GM23338 (cell line): ENCODE results near the gene KRT222. TPM values are rescaled to one million over a fixed set of nuclear protein-coding genes. Genes with fewer than 3 reads are reported as not detected.

Source experiments
- ATAC-seq: fragments of 200-7000 bp; cut with Tn5 transposase; 3 replicates; pipeline ENCODE4 v1.9.1; 2020
- DNase-seq: peaks from one replicate; pipeline ENCODE4 v3.0.0-alpha.2; 2015; ENCODE audit warnings: low spot score
- H2AFZ ChIP-seq: fragments of 200-600 bp; sonication (generic); 2 replicates; pipeline ENCODE4 v1.8.0; 2016; ENCODE audit warnings: antibody characterized with exemption, mild to moderate bottlenecking, moderate library complexity
- H3F3A ChIP-seq: fragments of 200-600 bp; sonication (generic); replicated peaks from 2 replicates; pipeline ENCODE4 v1.8.0; 2017; ENCODE audit warnings: antibody characterized with exemption, mixed run types, low read depth
- H3K27ac ChIP-seq: fragments of 200-600 bp; sonication (generic); 2 replicates; pipeline ENCODE4 v1.6.1; 2016; ENCODE audit warnings: low read depth
- H3K27me3 ChIP-seq: fragments of 200-600 bp; sonication (generic); 2 replicates; pipeline ENCODE4 v1.8.0; 2016; ENCODE audit warnings: mild to moderate bottlenecking, mixed run types, moderate library complexity; ENCODE audit not compliant: insufficient read depth
- H3K36me3 ChIP-seq: fragments of 200-600 bp; sonication (generic); 2 replicates; pipeline ENCODE4 v1.8.0; 2016; ENCODE audit warnings: mild to moderate bottlenecking; ENCODE audit not compliant: insufficient read depth
- H3K4me1 ChIP-seq: fragments of 200-600 bp; sonication (generic); 2 replicates; pipeline ENCODE4 v1.8.0; 2016; ENCODE audit warnings: mild to moderate bottlenecking, moderate library complexity; ENCODE audit not compliant: insufficient read depth
- H3K4me2 ChIP-seq: fragments of 200-600 bp; sonication (generic); 2 replicates; pipeline ENCODE4 v1.7.1; 2017; ENCODE audit warnings: mixed run types
- H3K4me3 ChIP-seq: fragments of 200-600 bp; sonication (generic); 2 replicates; pipeline ENCODE4 v1.6.1; 2016; ENCODE audit warnings: mixed run types
- H3K79me2 ChIP-seq: fragments of 200-600 bp; sonication (generic); replicated peaks from 2 replicates; pipeline ENCODE4 v1.8.0; 2017; ENCODE audit warnings: mild to moderate bottlenecking; ENCODE audit not compliant: insufficient read depth
- H3K9me2 ChIP-seq: fragments of 200-600 bp; sonication (generic); 2 replicates; pipeline ENCODE4 v1.8.0; 2017; ENCODE audit not compliant: insufficient read depth
- H4K20me1 ChIP-seq: fragments of 200-600 bp; sonication (generic); replicated peaks from 2 replicates; pipeline ENCODE4 v1.8.0; 2017; ENCODE audit warnings: mild to moderate bottlenecking; ENCODE audit not compliant: insufficient read depth
- H3K27ac Mint-ChIP-seq: 2 replicates; pipeline ENCODE4 v1.8.0; 2020; ENCODE audit warnings: inconsistent platforms, mild to moderate bottlenecking, moderate library complexity, mixed read lengths
- H3K27me3 Mint-ChIP-seq: 3 replicates; pipeline ENCODE4 v1.8.0; 2022; ENCODE audit warnings: low read depth, mild to moderate bottlenecking, moderate library complexity, mixed read lengths, inconsistent platforms; ENCODE audit not compliant: insufficient read depth, poor library complexity
- H3K36me3 Mint-ChIP-seq: 3 replicates; pipeline ENCODE4 v1.8.0; 2021; ENCODE audit warnings: low read depth, mild to moderate bottlenecking, inconsistent platforms, moderate library complexity, mixed read lengths
- H3K4me1 Mint-ChIP-seq: 3 replicates; pipeline ENCODE4 v1.8.0; 2020; ENCODE audit warnings: mild to moderate bottlenecking, inconsistent platforms, mixed read lengths
- H3K4me3 Mint-ChIP-seq: 3 replicates; pipeline ENCODE4 v1.8.0; 2021; ENCODE audit warnings: moderate library complexity, mild to moderate bottlenecking, inconsistent platforms, mixed read lengths
- H3K9me3 Mint-ChIP-seq: 3 replicates; pipeline ENCODE4 v1.8.0; 2020; ENCODE audit warnings: moderate library complexity, mild to moderate bottlenecking, inconsistent platforms, mixed read lengths
- CREB1 ChIP-seq: fragments of 250-450 bp; sonication (Bioruptor Pico); IDR thresholded peaks from 2 replicates; pipeline ENCODE4 v1.5.0; 2020; ENCODE audit warnings: low read depth, mild to moderate bottlenecking, moderate library complexity
- ETS1 ChIP-seq: IDR thresholded peaks from 2 replicates; pipeline ENCODE4 v1.6.1; 2016; ENCODE audit warnings: antibody characterized with exemption
- EZH2 ChIP-seq: fragments of 200-600 bp; sonication (generic); IDR thresholded peaks from one replicate; pipeline ENCODE4 v1.8.0; 2017; ENCODE audit warnings: antibody characterized with exemption, mild to moderate bottlenecking, low read depth; ENCODE audit not compliant: unreplicated experiment
- EZH2phosphoT487 ChIP-seq: fragments of 200-600 bp; sonication (generic); IDR thresholded peaks from one replicate; pipeline ENCODE4 v1.8.1; 2018; ENCODE audit warnings: antibody characterized with exemption; ENCODE audit not compliant: unreplicated experiment
- JUNB ChIP-seq: IDR thresholded peaks from one replicate; pipeline ENCODE4 v1.6.1; 2016; ENCODE audit warnings: antibody characterized with exemption; ENCODE audit not compliant: unreplicated experiment
- NANOG ChIP-seq: IDR thresholded peaks from 2 replicates; pipeline ENCODE4 v1.6.1; 2016; ENCODE audit warnings: antibody characterized with exemption, borderline replicate concordance
- STAT1 ChIP-seq: IDR thresholded peaks from one replicate; pipeline ENCODE4 v1.6.1; 2016; ENCODE audit warnings: antibody characterized with exemption; ENCODE audit not compliant: unreplicated experiment
- ZNF114 ChIP-seq: fragments of 250-450 bp; sonication (Bioruptor Pico); IDR thresholded peaks from 2 replicates; pipeline ENCODE4 v1.5.0; 2020; ENCODE audit warnings: mild to moderate bottlenecking, moderate library complexity
- ZNF331 ChIP-seq: fragments of 250-450 bp; sonication (Bioruptor Pico); IDR thresholded peaks from 2 replicates; pipeline ENCODE4 v1.5.0; 2020; ENCODE audit warnings: low read depth, mild to moderate bottlenecking, moderate library complexity
- ZNF462 ChIP-seq: fragments of 250-450 bp; sonication (Bioruptor Pico); IDR thresholded peaks from 2 replicates; pipeline ENCODE4 v1.5.0; 2020; ENCODE audit warnings: mild to moderate bottlenecking, moderate library complexity
- polyA plus RNA-seq: library from polyadenylated mRNA; unstranded; fragments of >200 nt; fragmentation: Nextera tagmentation; extraction: Ambion mirVana; gene quantifications from 2 replicates; pipeline ENCODE4 v1.2.1, GENCODE V29; 2016
- total RNA-seq: library from RNA; depleted of rRNA; stranded (reverse); fragments of >200 nt; shearing (Covaris generic); gene quantifications from 2 replicates; pipeline ENCODE4 v1.2.3, GENCODE V29; 2014
- TF ChIP-seq, protein P1 (sequence below), 2 experiments: fragments of 200-600 bp in 1 of 2; sonication (generic) in 1 of 2; conservative IDR thresholded peaks; 2 replicates each; pipeline versions ENCODE4 v1.5.1 to v1.6.1; 2016 to 2017; ENCODE audit warnings: antibody characterized with exemption in 2 of 2, low read depth in 2 of 2, mild to moderate bottlenecking in 2 of 2, moderate library complexity in 1 of 2

KRT222 gene
- total and polyA plus RNA-seq, 2 experiments from 2014 or later, result not detected

- no peak overlapping the region for H2AFZ ChIP-seq
- Mint-ChIP-seq H3K27me3 (peaks cover 5% of the 10 kb centered on the region), H3K27ac (no peak overlapping the region), H3K4me1 (no peaks in the 10 kb centered on the region; the same call in 2 of the 3 replicates), H3K4me3 (no peak overlapping the region), H3K9me3 (no peaks in the 10 kb centered on the region), H3K36me3 (no peaks in the 10 kb centered on the region)
- H3K79me2 ChIP-seq, result no peaks in the 10 kb centered on the region
- ATAC-seq, result no peak
- H3K9me2 ChIP-seq, result no peaks in the 10 kb centered on the region
- no peak overlapping the region for H3K4me3 ChIP-seq
- H3K36me3 ChIP-seq, result no peaks in the 10 kb centered on the region
- no peaks in the 10 kb centered on the region for H4K20me1 ChIP-seq
- H3F3A ChIP-seq, result no peaks in the 10 kb centered on the region
- no peak overlapping the region for H3K4me2 ChIP-seq
- DNase-seq, result no peak
- H3K27ac ChIP-seq, result no peak overlapping the region
- TF ChIP-seq, protein P1, sequence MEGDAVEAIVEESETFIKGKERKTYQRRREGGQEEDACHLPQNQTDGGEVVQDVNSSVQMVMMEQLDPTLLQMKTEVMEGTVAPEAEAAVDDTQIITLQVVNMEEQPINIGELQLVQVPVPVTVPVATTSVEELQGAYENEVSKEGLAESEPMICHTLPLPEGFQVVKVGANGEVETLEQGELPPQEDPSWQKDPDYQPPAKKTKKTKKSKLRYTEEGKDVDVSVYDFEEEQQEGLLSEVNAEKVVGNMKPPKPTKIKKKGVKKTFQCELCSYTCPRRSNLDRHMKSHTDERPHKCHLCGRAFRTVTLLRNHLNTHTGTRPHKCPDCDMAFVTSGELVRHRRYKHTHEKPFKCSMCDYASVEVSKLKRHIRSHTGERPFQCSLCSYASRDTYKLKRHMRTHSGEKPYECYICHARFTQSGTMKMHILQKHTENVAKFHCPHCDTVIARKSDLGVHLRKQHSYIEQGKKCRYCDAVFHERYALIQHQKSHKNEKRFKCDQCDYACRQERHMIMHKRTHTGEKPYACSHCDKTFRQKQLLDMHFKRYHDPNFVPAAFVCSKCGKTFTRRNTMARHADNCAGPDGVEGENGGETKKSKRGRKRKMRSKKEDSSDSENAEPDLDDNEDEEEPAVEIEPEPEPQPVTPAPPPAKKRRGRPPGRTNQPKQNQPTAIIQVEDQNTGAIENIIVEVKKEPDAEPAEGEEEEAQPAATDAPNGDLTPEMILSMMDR (conservative IDR thresholded peaks at IDR 0.05; ENCODE audit: low read depth in 2 of 2), result peak; percentile 16 to 44; a peak in 3 of 4 replicates
- no peak for TF ChIP-seq ZNF331 (CRISPR knock-in tag)
- no peaks in the 10 kb centered on the region for H3K27me3 ChIP-seq
- H3K4me1 ChIP-seq, result no peaks in the 10 kb centered on the region
Observed at GRCh38 chr17:40714473-40714872, 49.5 kb upstream of the KRT222 start.

DNA sequence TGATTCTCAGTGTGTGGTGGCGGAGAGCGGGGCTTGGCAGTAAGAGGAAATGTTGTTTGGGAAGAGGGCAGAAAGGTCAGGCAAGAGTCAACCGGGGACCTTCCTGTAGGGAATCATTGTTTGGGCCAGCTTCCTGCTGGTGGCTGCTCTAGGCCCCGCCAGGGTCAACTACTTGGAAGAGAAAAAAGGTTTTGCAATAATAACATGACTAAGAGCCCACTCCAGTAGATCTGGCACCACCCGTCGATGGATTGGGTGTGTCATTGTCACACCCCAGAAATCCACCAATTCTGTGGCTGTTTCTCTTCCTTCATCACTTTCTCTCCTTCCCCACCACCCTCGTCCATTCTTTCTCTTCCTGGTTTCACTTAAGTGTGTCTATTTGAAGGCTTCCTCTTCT is 42.8 kb upstream of the KRT222 start:
- Histone ChIP-seq H2AFZ (no peak overlapping the region), H3K4me3 (no peak overlapping the region), H3K27ac (no peak overlapping the region), H3K4me2 (no peak overlapping the region), H3K36me3 (no peaks in the 10 kb centered on the region), H3F3A (no peaks in the 10 kb centered on the region), H3K4me1 (no peaks in the 10 kb centered on the region), H4K20me1 (no peaks in the 10 kb centered on the region), H3K79me2 (no peaks in the 10 kb centered on the region), H3K9me2 (0 out of 2 replicates have a peak, but pooled peaks cover 4% of the 10 kb centered on the region), H3K27me3 (no peaks in the 10 kb centered on the region)
- Mint-ChIP-seq H3K36me3 (no peaks in the 10 kb centered on the region), H3K4me3 (no peak overlapping the region), H3K27ac (no peak overlapping the region), H3K9me3 (no peaks in the 10 kb centered on the region), H3K4me1 (no peaks in the 10 kb centered on the region), H3K27me3 (peaks cover 3% of the 10 kb centered on the region)
- ATAC-seq (no peak), DNase-seq (no peak)
- TF ChIP-seq EZH2, result no peak
- TF ChIP-seq JUNB, result no peak
- TF ChIP-seq ZNF462, result no peak
- no peak for TF ChIP-seq ETS1
- TF ChIP-seq, protein P1 (conservative IDR thresholded peaks at IDR 0.05; ENCODE audit: low read depth in 2 of 2), result no peak
- TF ChIP-seq NANOG, result no peak
- no peak for TF ChIP-seq EZH2phosphoT487
- TF ChIP-seq STAT1, result no peak
- TF ChIP-seq ZNF114 (CRISPR knock-in tag), result no peak
- no peak for TF ChIP-seq CREB1
